Muscle layer of colon (tissue), 2 donors: ENCODE results near the gene CDC42SE2.

Experiments used
- H3K27ac ChIP-seq: one replicate; pipeline ENCODE4 v1.7.0; 2013; ENCODE audit warnings: low read depth, mild to moderate bottlenecking, low read length, moderate library complexity
- H3K27me3 ChIP-seq, 2 donors: one replicate each; pipeline ENCODE4 v1.7.0; 2013; ENCODE audit warnings: low read length in 2 of 2, mild to moderate bottlenecking in 2 of 2; ENCODE audit not compliant: insufficient read depth in 2 of 2, control insufficient read depth in 1 of 2
- H3K36me3 ChIP-seq: one replicate; pipeline ENCODE4 v1.7.0; 2013; ENCODE audit warnings: mild to moderate bottlenecking, low read length; ENCODE audit not compliant: insufficient read depth
- H3K4me1 ChIP-seq: one replicate; pipeline ENCODE4 v1.7.0; 2013; ENCODE audit warnings: mild to moderate bottlenecking, low read length; ENCODE audit not compliant: insufficient read depth
- H3K4me3 ChIP-seq, 2 donors: one replicate each; pipeline ENCODE4 v1.7.0; 2013; ENCODE audit warnings: low read length in 2 of 2, low read depth in 1 of 2, mild to moderate bottlenecking in 1 of 2, moderate library complexity in 1 of 2
- H3K9ac ChIP-seq: one replicate; pipeline ENCODE4 v1.7.0; 2013; ENCODE audit warnings: low read length
- H3K9me3 ChIP-seq: one replicate; pipeline ENCODE4 v1.7.0; 2013; ENCODE audit warnings: mild to moderate bottlenecking, low read length
- donor health status: abdominal sarcoma.
- donor health status: Adenocarcinoma of cecum.

CDC42SE2 gene

GRCh38 chr5:131280417-131280816 is 16.6 kb downstream of the CDC42SE2 start:
- Histone ChIP-seq H3K4me3 (no peak overlapping the region), H3K4me1 (peaks cover 19% of the 10 kb centered on the region), H3K9ac (no peak overlapping the region), H3K27ac (no peak overlapping the region), H3K27me3 (no peaks in the 10 kb centered on the region), H3K9me3 (no peaks in the 10 kb centered on the region), H3K36me3 (no peaks in the 10 kb centered on the region)

GRCh38 chr5:131281133-131281867 is 17.4 kb downstream of the CDC42SE2 start:
- H3K9ac ChIP-seq: no peak overlapping the region
- H3K4me3 ChIP-seq: no peak overlapping the region
- H3K4me1 ChIP-seq: peaks cover 19% of the 10 kb centered on the region
- no peak overlapping the region for H3K27ac ChIP-seq
- no peaks in the 10 kb centered on the region for H3K9me3 ChIP-seq
- H3K36me3 ChIP-seq: no peaks in the 10 kb centered on the region
- no peaks in the 10 kb centered on the region for H3K27me3 ChIP-seq

DNA sequence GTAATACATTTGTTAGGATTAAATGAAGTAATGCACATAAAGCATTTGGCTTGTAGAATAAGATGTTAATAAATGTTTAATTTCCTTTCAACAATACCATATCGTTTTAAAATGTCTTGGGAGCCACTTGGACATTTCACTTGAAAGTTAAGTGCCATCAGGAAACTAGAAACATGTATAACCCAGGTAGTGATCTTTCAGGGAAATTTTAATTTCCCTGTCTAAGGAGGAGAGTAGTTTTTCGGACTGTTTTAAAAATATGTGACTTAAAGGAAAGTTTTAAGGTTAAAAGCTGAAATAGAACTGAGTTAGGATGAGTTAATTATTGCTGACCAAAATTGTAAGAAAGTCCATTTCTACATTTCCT is 18.0 kb downstream of the CDC42SE2 start:
- no peak overlapping the region for H3K9ac ChIP-seq
- H3K27me3 ChIP-seq: no peaks in the 10 kb centered on the region
- no peak overlapping the region for H3K27ac ChIP-seq
- H3K9me3 ChIP-seq: no peaks in the 10 kb centered on the region
- no peak overlapping the region for H3K4me3 ChIP-seq
- H3K36me3 ChIP-seq: no peaks in the 10 kb centered on the region
- H3K4me1 ChIP-seq: peaks cover 19% of the 10 kb centered on the region

DNA sequence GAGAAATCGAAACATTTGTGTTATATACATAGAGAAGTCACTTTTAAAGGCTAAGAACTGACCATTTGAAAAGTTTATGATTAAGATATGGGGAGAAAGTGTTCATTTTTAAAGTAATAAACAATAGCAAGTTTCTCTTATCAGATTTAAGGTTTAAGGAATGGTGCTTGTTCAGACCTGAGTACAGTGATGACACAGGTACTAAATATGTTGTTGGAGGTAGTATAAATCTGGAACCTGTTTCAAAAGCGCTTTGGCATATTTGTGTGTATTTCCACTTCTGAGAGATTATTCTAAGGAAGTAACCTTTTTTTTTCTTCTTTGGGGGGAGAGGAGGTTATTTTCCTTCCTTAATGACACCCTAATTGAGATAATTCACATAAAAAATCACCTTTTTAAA is 18.4 kb downstream of the CDC42SE2 start:
- no peak overlapping the region for H3K4me3 ChIP-seq
- no peaks in the 10 kb centered on the region for H3K9me3 ChIP-seq
- peaks cover 19% of the 10 kb centered on the region for H3K4me1 ChIP-seq
- no peak overlapping the region for H3K9ac ChIP-seq
- no peak overlapping the region for H3K27ac ChIP-seq
- no peaks in the 10 kb centered on the region for H3K36me3 ChIP-seq
- no peaks in the 10 kb centered on the region for H3K27me3 ChIP-seq

DNA sequence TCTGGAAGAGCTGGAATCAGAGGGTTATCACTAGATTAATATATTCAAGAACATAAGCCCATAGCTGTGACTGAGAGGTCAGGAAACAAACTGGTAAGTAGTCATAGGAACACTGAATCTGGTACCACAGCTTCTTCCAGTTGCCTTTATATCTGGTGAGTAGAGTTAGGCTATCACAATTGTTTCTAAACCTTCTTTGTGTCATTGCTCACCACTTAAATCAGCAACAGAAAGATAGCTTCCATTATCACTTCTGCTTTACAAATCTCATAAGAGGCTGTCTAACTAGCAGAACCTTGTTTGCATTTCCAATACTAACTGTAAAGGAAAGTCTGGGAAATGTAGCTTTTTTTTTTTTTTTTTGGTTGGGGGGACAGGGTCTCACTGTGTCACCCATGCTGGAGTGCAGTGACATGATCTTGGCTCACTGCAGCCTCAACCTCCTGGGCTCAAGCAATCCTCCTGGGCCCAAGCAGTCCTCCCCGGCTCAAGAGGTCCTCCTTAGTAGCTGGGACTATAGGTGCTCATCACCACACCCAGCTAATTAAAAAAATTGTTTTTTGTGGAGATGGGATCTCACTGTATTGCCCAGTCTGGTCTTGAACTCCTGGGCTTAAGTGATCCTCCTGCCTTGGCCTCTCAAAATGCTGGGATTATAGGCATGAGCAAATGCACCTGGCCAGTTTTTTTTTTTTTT is 22.0 kb downstream of the CDC42SE2 start:
- Histone ChIP-seq H3K9ac (no peak overlapping the region), H3K4me3 (no peak overlapping the region), H3K9me3 (no peaks in the 10 kb centered on the region), H3K27ac (no peak overlapping the region), H3K4me1 (peaks cover 4% of the 10 kb centered on the region), H3K36me3 (no peaks in the 10 kb centered on the region), H3K27me3 (no peaks in the 10 kb centered on the region)

GRCh38 chr5:131286400-131286715 is 22.5 kb downstream of the CDC42SE2 start:
- Histone ChIP-seq H3K4me1 (no peaks in the 10 kb centered on the region), H3K9ac (no peak overlapping the region), H3K27ac (no peak overlapping the region), H3K4me3 (no peak overlapping the region), H3K9me3 (no peaks in the 10 kb centered on the region), H3K27me3 (no peaks in the 10 kb centered on the region), H3K36me3 (no peaks in the 10 kb centered on the region)

DNA sequence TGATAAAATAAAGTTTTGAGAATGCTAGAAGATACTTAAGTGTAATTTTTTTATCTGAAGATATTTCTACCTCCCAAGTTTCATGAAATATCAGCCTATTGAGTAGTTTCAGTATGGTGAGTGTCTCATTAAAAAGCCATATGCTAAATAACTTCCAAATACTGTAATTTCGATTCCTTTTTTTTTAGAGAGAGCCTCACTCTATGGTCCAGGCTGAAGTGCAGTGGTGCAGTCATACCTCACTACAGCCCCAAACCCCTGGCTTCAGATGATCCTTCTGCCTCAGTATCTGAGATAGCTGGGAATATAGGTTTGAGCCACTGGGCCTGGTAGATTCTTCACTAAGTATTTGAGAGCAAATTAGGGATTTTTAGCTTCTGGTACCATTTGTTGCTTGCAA is 24.5 kb downstream of the CDC42SE2 start:
- no peak overlapping the region for H3K27ac ChIP-seq
- no peak overlapping the region for H3K9ac ChIP-seq
- no peaks in the 10 kb centered on the region for H3K4me1 ChIP-seq

GRCh38 chr5:131289738-131290137 is 25.9 kb downstream of the CDC42SE2 start:
- no peaks in the 10 kb centered on the region for H3K9me3 ChIP-seq
- H3K27me3 ChIP-seq: no peaks in the 10 kb centered on the region
- no peaks in the 10 kb centered on the region for H3K36me3 ChIP-seq
- no peak overlapping the region for H3K4me3 ChIP-seq
- H3K9ac ChIP-seq: no peak overlapping the region
- no peaks in the 10 kb centered on the region for H3K4me1 ChIP-seq
- no peak overlapping the region for H3K27ac ChIP-seq

More for the DNA sequence above, 24.5 kb downstream of the CDC42SE2 start:
- Histone ChIP-seq H3K36me3 (no peaks in the 10 kb centered on the region), H3K9me3 (no peaks in the 10 kb centered on the region), H3K4me3 (no peak overlapping the region), H3K27me3 (no peaks in the 10 kb centered on the region)

- Histone ChIP-seq H3K4me1 (no peaks in the 10 kb centered on the region), H3K9ac (no peak overlapping the region), H3K36me3 (no peaks in the 10 kb centered on the region), H3K9me3 (no peaks in the 10 kb centered on the region), H3K27ac (no peak overlapping the region), H3K27me3 (no peaks in the 10 kb centered on the region), H3K4me3 (no peak overlapping the region)
Measured at GRCh38 chr5:131296213-131296672, 32.4 kb downstream of the CDC42SE2 start.

GRCh38 chr5:131297886-131298285 is 34.0 kb downstream of the CDC42SE2 start:
- Histone ChIP-seq H3K27ac (no peak overlapping the region), H3K27me3 (no peaks in the 10 kb centered on the region)

GRCh38 chr5:131299465-131299864 is 35.6 kb downstream of the CDC42SE2 start:
- H3K4me1 ChIP-seq: no peaks in the 10 kb centered on the region
- no peaks in the 10 kb centered on the region for H3K27me3 ChIP-seq
- no peak overlapping the region for H3K27ac ChIP-seq
- H3K36me3 ChIP-seq: no peaks in the 10 kb centered on the region
- H3K9me3 ChIP-seq: no peaks in the 10 kb centered on the region
- H3K9ac ChIP-seq: no peak overlapping the region
- no peak overlapping the region for H3K4me3 ChIP-seq

More at GRCh38 chr5:131297886-131298285, 34.0 kb downstream of the CDC42SE2 start:
- H3K9ac ChIP-seq: no peak overlapping the region
- no peak overlapping the region for H3K4me3 ChIP-seq
- no peaks in the 10 kb centered on the region for H3K36me3 ChIP-seq
- no peaks in the 10 kb centered on the region for H3K9me3 ChIP-seq
- no peaks in the 10 kb centered on the region for H3K4me1 ChIP-seq

- Histone ChIP-seq H3K9ac (no peak overlapping the region), H3K36me3 (no peaks in the 10 kb centered on the region), H3K27me3 (no peaks in the 10 kb centered on the region), H3K4me1 (no peaks in the 10 kb centered on the region), H3K4me3 (no peak overlapping the region), H3K27ac (no peak overlapping the region), H3K9me3 (no peaks in the 10 kb centered on the region)
Measured at GRCh38 chr5:131302506-131302905, 38.7 kb downstream of the CDC42SE2 start.
